HS-5 (cell line): ENCODE measurements around the gene ATP6V1C2.
"Not testable (repeated sequence)": the region's sequence is repeated elsewhere in the genome, so short reads cannot be mapped to it uniquely, and the experiment has no call there.

Experiments used
- DNase-seq: peaks from one replicate; pipeline ENCODE4 v3.0.0-alpha.2; 2012; ENCODE audit warnings: low read depth

Gene ATP6V1C2

DNA sequence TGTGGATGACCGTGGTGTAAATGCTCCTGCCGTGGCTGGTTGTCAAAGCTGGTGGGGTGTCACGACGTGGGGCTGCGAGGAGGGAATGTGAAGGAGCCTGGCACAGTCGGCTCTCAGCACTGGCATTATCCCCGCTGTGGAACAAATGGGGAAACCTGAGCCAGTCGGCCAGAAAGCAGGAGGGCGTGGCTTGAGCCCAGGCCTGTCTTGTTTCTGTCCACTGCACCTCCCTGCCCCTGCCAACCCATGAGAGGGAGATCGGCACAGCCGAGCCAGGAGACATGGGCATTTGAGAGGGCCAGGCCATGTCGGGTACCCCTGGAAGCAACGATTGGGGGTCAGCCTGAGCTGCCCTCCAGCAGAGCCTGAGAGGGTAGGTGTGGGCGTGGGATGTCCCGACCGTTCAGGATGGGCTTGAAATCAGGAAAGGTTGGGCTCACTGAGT lies 46.7 kb downstream of the ATP6V1C2 start:
- no peak for DNase-seq

DNA sequence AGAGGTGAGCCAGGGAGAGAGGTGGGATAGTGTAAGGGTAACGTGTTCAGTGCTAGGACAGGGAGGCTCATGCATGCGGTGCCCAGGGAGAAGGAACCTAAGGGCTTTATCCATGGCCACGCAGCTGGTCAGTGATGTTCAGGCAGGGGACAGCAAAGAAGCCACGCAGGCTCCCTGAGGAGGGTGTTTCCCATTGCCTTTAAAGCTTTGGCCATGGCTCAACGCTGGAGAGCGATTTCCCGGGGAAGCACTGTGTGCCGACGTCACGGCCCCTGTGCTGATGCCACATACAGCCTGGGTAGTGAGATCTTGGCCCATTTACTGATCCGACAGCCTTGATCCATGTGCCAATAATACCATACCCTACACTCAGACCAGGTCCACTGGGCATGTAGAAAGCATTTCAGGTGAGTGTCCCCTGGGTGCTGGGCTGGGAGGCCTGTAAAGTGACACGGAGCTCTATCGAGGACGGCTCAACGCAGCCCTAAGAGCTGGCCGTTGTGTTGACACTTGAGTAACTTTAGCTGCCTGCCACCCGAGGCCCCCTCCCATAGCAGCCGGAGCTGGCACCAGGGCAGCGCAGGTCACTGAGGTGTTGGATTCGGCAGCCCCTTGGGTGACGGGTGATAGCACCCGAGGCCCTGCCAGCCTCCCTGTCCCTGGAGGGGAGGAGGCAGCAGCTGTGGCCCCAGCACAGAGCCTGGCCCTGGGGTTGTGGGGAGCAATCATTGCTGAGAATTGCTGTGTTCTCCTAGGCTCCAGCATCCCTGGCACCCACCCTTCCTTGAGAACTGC lies 49.7 kb downstream of the ATP6V1C2 start:
- DNase-seq: no peak

DNA sequence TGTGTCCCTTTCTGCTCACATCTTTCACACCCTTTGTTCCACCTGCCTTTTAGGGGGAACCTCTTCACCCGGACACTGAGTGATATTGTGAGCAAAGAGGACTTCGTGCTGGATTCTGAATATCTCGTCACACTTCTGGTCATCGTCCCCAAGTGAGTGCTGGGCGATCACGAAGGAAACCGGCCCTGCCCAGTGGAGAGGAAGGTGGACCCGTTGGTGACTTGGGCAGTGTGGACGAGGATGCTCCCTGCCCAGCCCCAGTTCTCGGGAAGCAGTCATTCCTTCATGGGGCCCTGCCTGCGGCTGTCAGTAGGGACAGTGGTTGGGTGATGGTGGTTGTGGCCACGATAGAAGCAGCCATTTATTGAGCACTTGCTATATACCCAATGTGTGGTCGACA lies 50.4 kb downstream of the ATP6V1C2 start:
- DNase-seq: no peak

DNA sequence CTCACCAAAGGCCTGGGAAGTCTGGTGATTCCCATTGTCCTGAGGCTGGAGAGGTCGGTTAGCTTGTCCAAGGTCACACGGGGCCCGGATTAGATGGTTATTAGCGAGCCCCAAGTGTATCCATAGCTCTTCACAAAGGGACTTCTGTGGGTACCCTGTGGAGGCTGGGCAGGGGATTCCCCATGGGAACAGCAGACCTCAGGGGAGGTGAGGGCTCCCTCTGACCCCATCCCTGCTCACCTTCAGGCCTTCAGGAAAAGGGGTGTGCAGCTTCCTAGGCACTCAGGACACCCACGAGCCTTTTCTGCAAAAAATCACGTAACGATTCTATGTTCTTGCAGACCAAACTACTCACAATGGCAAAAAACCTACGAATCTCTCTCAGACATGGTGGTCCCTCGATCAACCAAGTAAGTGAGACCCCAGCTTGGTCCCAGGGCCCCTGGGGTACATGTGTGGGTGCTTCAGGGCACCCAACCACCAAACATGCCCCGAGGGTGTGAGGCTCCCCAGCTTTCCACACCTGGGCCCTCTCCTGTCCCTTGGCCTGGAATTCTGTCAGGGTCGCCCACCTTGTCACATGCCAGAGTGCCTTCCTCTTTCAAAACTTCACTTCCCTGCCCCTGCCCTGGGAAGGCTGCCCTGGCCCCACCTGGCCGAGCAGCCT lies 50.9 kb downstream of the ATP6V1C2 start:
- no peak for DNase-seq

DNA sequence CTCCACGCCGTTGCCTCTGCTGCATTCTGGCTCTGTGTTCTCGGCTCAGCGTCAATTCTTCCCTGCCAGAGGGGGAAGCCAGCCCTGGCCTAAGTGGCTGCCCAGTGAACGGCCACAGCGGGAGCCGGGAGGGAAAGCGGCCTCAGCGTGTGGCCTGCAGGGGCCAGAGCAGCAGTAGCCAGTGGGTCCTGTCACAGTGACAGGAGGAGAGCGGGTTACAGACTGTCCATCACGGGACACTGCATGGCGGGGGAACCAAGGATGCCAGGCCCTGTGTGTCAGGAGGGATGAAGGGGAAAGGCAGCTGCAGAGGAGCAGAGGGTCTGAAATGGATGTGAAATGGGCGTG lies 51.4 kb downstream of the ATP6V1C2 start:
- no peak for DNase-seq

DNA sequence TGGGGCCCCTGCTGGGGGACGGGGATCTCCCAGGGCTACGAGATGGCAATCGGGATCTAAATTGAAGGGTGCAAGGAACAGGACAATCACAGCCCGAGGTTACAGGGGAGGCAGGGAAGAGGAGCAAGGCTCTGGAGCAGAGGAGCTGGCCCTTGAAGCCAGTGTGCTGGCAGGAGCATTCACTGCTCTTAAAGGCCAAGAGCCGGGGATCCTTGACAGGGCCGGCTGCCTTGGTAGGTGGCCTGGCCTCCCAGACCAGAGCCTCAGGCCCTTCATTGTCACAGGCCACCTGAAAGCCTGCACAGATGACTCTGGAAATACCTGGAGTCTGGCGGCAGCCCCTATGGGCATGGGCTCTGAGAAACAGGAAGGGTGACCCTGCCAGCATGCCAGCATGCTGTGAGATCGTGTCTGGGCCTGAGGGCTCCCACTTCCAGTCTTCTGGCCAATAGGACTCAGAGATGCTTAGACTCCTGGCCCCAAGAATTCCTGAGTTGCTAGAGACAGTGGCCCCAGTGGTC lies 52.5 kb downstream of the ATP6V1C2 start:
- no peak for DNase-seq

DNA sequence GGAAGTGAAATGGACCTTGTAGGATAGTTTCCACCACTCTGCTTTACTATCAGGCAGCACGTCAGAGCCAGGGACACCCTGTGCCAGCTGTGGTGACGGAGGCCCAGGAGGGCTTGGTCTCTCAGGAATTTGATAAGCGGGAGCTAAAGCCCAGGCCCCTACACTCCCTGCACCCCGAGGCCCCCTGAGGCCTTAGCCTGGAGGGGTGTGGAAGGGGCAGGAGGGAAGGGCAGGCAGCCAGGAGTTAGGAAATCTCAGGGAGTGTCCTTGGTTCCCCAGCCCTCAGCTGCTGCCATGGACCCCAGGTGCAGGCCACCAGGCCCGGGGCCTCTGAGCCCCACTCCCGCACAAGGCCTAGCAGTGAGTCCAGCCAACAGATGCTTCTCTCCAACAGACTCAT lies 53.0 kb downstream of the ATP6V1C2 start:
- DNase-seq: no peak

DNA sequence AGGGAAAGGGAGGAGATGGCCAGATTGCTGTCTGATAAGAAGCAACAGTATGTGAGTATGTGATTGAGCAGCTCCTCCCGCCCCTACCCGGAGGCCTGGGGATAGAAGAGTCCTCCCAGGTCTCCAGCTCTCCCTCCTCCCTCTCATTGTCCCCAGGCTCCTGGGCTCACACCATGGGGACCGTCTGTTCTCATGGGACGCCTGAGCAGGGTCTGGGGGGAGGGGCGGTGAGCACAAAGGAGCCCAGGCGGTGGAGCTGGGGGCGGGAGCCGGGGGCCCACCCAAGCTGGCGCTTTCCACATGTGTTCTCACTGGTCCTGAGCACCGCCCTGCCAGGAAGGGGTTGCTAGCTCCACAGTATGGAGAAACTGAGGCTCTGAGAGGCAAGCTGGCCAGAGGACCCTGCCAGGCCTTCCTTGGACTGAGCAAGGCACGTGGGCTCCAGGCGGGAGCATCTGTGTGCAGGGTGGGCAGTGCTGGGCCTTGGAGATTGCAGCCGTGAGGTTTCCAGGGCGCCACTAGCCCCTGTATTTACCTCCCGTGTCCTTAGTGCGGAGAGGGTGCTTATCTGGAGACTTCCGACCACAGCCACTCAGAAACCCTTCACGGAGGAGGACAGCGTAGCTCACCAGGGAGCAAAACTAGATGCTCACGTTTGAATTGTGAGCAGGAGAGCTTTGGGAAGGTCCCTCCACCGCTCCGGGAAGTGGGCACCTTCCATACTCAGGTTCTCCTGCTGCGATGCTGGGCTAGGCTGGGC lies 53.8 kb downstream of the ATP6V1C2 start:
- DNase-seq: no peak

DNA sequence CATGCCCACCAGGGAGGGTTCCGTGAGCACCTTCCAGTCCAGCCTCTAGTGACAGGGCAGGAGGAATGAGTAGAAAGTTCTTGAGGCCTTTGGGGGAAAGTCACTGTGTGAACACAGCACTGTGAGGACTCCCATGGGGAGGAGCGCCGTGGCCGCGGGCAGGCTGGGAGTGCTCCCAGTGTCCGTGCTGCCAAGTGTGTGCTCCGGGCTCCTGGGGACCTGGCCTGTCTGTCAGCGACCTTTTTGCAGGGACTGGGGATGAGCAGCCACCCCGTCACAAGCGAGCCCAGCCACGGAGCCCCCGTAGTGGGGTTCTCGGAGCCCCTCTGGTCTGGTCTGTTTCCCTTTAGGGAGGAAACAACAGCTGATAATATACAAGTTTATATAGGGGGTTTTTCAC lies 54.4 kb downstream of the ATP6V1C2 start:
- DNase-seq: no peak

DNA sequence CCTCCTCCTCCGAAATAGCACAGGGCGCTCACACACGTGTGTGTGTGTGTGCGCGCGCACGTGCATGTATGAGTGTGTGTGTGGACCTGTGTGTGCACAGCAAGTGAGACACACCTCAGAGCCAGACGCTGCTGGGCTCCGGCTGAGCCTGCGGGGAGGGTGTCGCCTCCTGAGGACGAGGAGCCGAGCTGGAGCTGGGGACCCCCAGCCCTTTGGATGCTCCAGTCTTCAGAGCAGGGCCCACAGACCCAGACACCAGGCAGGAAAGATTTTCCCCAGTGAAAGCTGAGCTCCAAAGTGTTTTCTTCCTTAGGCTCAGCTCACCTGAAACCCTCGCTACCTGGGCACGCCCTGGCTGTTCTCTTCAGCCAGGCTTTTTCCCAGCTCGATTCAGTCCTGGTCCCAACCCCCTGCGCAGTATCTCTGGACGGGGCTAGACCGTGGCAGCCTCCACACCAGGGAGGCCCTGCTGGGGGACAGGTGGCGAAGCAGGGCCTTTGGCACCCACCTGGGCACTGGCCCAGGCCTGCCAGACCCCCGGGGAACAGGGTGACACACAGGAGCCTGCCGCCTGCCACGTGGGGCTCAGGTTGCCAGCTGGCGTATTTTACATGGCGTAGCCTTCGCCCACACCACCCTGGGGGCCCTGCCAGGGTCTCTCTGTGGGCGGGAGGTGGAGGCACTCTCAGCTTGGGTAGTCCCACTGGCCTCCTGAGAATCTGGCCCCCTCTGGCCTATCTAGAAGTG lies 55.0 kb downstream of the ATP6V1C2 start:
- no peak for DNase-seq

DNA sequence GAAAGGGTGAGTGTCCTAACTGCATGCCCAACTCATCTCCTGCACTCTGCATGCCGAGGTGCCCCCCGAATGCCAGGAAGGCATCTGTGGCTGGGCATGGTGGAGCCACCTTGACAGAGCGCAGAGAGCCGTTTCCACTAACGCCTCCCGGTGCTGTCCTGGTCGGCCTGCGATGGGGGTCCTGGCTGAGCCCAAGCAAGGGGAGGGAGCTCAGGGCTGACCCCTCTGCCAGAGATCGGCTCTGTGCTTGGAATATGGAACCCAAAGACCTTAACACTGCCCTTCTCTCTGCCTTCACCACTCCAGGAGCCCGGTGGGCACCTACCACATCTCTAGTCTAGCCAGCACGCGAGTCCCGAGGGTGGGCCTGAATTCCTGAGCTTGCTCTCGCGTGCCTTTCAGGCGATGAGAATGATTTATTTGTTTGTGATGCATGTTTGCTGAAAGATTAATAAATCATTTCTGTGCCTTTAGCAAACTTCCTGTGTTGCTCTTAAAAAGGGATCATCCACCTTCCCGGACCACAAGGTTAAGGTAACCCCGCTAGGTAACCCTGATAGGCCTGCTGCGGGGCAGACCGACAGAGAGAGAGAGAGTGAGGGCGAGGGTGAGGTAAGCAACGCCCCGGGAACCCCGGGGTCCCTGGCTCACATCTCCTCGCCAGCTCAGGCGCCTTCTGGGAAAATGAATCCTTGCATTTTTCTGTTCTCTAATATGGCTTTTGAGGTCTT lies 55.8 kb downstream of the ATP6V1C2 start:
- DNase-seq: no peak

DNA sequence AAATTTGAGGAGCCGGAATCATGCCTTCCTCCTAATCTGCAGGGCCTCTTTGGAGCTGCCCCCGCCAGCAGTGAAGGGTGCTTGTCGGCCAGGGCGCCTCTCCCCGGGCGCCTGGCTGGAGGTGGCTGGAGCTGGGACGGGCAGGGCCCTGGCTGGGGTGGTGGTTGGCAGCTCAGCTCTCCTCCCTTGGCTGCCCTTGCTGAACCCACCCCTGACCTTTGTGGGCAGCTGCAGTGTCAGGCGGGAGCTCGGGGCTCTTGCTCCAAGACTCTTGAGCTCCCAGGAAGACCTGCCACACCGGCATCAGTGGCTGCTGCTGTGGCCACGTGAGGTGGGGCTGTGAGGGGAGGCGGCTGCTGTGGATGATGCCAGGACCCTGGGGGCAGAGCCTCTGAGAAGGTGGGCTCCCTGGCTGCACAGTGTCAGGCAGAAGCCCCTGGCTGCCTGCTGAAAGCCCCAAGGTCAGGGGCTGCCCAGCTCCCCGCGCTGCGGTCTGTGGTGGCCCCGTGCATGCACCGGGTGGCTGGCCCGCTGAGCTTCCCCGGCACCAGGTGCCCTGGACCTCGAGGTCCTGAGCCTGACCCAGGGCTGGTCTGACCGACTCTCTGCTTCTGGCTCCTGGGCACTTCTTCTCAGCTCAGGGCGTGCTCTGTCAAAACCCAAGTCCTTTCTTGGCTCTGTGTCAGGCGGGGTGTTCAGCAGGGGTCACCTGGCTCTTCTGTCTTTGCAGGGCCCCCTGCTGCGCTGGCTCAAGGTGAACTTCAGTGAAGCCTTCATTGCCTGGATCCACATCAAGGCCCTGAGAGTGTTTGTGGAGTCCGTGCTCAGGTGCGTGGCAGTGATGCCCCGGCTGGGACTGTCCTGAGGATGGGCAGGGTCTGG lies 56.7 kb downstream of the ATP6V1C2 start:
- DNase-seq: no peak

DNA sequence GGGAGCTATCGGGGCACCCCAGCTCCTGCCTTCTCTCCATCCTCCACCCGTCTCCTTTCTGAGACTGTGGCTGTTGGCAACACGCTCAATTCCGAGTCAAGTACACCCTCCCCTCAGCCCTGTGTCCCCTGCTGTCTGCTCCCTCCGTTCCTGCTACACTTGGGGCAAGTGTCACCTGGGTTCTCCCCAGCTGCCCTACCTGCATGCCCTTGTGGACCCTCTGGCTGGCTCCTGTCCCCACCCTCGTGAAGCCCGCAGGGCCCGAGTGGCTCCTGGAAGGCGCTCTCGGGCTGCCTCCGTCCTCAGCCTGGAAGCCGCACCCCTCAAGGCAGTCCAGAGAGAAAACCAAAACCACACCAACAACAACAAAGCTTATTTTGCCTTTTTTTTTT lies 57.3 kb downstream of the ATP6V1C2 start:
- no peak for DNase-seq

DNA sequence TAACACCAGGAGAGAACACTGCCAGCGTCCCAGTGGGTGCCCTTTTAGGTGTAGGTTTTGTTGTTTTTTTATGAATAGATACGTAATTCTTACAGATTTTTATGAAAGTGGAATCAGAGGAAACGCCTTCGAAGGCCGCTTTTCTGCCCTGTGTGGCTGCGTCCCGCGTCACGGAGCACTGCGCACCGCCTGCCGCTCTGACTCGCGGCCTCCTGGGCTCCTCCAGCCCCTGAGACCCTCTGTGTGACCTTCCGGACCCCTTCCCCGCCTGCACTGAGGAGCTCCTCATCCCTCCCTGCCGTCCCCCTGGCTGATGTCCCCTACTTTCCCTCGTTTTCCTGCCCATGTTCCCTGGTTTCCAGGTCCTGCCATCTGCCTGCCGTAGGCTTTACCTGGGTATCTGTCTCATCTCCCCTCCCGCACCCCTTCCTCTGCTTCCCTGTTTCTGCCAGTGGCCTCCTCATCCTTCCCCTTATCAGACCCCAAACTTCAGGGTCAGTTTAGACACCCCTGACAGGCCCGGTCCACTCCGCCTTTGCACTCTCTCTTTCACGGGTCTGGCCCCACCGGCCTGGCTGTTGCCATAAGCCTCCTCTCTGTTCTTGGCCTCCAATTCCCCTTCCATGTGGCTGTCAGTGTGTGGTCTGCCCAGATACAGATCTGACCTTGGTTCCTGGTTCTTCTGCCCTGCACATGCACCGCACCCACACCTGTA lies 58.5 kb downstream of the ATP6V1C2 start:
- DNase-seq: no peak

DNA sequence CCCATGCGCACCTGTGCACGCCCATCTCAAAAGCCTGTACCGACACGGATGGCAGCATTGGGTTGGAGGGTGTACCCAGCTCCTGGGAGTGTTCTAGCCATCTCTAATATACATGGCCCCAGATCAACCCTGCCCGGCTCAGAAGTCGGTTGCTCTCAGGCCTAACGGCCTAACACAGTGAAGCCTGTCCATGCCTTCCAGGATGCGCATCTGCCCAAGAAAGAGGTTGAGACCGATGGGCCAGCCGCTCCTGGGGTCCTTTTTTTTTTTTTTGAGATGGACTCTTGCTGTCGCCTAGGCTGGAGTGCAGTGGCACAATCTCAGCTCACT lies 59.0 kb downstream of the ATP6V1C2 start:
- DNase-seq: no peak

DNA sequence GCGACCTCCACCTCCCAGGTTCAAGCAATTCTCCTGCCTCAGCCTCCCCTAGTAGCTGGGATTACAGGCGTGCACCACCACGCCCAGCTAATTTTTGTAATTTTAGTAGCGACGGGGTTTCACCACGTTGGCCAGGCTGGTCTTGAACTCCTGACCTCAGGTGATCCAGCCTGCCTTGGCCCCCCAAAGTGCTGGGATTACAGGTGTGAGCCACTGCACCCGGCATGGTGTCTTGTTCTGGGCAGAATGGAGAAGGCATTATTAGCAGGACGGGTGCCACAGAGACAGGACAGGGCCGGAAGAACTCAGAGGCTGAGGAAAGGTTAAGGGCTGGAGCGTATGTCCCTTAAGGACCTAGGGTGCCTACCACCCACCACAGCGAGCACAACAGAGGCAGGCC lies 59.4 kb downstream of the ATP6V1C2 start:
- DNase-seq: not testable (repeated sequence)

DNA sequence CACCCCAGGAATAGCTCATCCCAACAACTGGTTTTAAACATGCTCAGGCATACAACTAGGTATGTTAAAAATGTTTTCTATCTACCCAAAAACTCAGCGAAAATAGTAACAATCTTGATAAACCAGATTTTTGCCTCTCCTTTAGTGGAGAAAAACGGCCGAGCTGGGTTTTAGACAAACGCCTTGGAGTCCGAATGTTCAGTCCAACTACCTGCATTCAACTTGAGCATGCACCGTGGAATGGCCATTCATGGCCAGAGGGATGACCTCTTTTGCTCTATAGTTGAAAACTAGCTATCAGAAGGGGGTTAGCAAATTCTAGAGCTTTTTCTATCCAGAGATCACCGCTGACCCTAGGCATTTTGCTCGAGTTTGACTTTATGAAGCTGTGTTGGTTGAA lies 60.3 kb downstream of the ATP6V1C2 start:
- no peak for DNase-seq

DNA sequence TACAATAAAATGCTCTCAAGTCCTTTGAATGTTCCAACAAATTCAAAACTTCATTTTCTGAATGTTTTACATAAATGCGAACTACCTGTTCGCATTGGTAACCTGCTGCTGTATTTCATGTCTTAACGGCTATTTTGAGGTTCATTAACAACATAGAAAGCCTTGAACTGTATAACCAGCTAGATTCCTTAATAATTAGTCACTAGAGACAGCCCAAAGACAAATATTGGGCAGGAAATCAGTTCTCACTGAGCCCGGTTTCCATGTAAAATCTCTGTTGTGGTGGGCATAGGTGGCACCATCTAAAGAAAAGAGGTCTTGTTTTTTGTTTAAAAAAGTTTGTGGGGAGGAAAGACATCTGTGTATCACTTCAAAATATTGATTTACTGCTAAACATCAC lies 62.0 kb downstream of the ATP6V1C2 start:
- DNase-seq: no peak

DNA sequence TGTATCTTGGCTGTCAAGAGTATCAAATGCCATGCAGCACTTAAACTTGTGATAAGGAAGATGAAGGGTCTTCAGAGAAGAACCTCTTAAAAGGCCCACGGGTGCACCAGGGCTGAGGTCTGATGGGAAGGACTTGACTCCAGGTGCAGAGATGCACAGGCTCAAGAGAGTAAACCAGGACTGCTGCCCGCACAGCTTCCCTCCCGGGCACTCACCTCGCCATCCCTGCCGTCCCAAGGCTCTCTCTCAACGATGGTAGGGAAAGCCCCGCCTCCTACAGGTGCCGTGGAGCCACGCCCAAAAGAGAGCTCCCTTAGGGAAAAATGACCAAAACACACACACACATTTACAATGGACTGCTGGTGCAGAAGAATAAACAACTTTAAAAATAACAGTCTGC lies 63.3 kb downstream of the ATP6V1C2 start:
- DNase-seq: no peak

DNA sequence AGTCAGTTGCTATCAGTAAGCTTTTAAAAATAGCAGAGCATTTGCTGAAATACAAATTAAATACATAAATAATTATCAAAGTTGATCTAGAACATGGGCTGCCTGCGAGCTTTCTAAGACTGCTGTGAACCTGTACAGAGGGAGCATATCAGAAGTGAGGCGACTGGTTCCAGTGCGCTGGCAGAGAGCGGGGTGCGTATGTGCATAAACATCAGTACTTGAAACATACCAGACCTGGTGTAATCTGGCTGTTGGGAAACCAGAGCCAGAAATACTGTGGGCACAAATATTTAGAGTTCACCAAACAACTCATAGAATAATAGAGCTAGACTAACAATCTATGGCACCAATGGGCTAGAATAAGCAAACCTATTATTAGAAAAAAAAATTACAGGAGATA lies 63.8 kb downstream of the ATP6V1C2 start:
- DNase-seq: no peak
